Tongue (tissue), 2 donors: Measurements from ENCODE around the gene AGAP1. TPM values are rescaled to one million over a fixed set of nuclear protein-coding genes. Genes with fewer than 3 reads are reported as not detected.
A peak's percentile ranks its signal among the peaks of the same experiment; 100 is the strongest.
"Not testable (repeated sequence)": the region's sequence is repeated elsewhere in the genome, so short reads cannot be mapped to it uniquely, and the experiment has no call there.

ENCODE experiments used
- DNase-seq: peaks from one replicate; pipeline ENCODE4 v3.0.0-alpha.2; 2015
- total RNA-seq: library from RNA; depleted of rRNA; stranded (reverse); fragments of >200 nt; gene quantifications from one replicate; pipeline ENCODE4 v1.2.3, GENCODE V29; 2014

Gene AGAP1
- total RNA-seq, 1 donor from 2014 or later, result 33.0 TPM

DNA sequence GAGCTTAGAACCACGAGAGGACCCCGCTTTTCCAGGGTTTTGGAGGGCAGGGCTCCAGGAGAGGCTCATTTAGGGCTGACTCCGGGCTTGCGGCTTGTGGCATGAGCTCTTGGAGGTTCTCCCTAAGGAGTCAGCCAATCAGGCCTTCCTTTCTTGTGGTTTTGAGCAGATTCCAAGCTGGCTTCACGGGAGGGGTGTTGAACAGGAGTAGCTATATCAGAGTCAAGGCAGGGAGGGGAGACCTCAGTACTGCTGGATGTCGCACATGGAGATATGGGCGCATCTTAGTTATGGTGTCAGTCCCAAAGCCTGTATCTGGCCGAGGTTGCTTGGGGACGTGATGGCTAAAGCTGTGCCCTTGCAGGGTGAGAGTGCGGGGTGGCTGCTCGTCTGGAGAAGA lies 98.6 kb downstream of the AGAP1 start:
- no peak for DNase-seq

DNA sequence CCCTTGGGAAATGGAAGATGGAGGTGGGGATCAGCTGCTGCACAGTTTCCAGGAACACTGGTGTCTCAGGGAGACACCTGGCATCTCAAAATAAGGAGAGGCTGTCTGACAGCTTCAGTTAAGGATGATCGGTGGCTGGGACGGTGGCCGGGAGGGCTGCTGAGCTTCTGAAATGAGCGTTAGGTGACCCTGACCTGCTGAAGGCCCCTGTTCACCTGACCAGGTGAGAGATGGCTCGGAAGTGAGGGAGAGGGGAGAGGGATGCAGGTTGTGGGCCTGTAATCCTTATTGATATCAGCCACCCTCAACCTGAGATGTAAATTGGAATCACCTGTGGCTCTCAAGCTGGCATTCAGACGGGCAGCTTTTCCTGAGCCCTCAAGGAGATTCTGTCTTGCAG lies 99.0 kb downstream of the AGAP1 start:
- DNase-seq, result no peak

- DNase-seq, result peak; percentile 90
These were observed 100.2 kb downstream of the AGAP1 start for GRCh38 chr2:235594041-235594440.

GRCh38 chr2:235594964-235595363 lies 101.1 kb downstream of the AGAP1 start:
- no peak for DNase-seq

GRCh38 chr2:235595422-235596010 lies 101.7 kb downstream of the AGAP1 start:
- peak; percentile 90 for DNase-seq

GRCh38 chr2:235596272-235596671 lies 102.4 kb downstream of the AGAP1 start:
- DNase-seq, result no peak

GRCh38 chr2:235597081-235597615 lies 103.3 kb downstream of the AGAP1 start:
- no peak for DNase-seq

- DNase-seq, result no peak
These were observed 104.2 kb downstream of the AGAP1 start for GRCh38 chr2:235598026-235598425.

GRCh38 chr2:235598532-235599531 lies 105.0 kb downstream of the AGAP1 start:
- DNase-seq, result no peak

DNA sequence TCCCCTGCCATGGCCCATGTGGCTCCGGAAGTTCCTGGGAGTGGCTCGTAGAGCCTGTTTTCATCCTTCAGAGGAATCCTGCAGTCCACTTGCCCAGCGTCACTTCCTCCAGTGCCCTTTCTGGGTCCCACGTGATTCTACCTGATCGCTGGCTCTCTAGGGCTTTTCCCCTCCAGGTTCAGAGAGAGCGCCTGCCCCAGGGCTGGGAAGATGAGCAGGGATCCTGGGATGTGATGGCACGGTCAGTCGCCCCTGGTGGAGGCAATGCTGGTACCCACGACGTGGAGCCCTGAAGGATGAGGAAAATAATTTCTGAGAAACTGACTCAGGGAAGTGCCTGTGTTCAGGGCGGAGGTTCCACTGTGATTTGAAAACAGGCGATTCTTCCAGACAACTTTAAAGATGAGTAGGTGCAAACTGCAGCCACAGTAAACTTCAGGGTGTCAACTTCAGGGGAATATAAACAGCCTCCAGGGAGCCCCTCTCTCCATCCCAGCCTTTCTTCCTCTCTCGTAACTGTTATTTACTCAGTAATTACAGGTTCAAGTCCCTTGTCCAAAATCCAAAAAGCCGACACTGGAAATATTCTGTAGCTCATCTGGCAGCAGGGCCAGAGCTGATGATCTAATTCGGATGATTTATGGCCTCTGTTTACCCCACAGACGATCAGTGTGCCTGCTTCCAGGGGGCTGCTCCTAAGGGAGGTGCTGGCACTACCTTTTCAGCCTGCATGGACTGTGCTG lies 105.9 kb downstream of the AGAP1 start:
- no peak for DNase-seq

- no peak for DNase-seq
These were observed 106.6 kb downstream of the AGAP1 start for GRCh38 chr2:235600406-235600805.

DNA sequence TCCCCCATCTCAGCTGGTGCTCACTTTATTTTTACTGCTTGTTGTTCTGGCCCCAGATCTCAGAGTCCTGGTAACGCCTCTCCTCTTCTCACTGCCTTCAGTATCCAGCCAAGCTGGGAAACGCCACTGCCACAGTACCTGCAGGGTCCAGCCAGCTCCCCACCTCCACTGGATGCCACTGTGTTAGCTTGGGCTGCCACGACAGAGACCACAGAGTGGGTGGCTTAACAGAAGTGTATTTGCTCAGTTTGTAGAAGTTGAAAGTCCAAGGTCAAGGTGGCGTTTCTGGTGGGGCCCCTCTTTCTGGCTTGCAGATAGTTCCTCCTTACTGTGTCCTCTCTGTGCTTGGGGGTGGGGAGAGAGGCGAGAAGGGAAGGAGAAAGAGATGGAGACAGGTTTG lies 107.1 kb downstream of the AGAP1 start:
- DNase-seq, result no peak

- no peak for DNase-seq
These were observed 108.3 kb downstream of the AGAP1 start for GRCh38 chr2:235601960-235602704.

DNA sequence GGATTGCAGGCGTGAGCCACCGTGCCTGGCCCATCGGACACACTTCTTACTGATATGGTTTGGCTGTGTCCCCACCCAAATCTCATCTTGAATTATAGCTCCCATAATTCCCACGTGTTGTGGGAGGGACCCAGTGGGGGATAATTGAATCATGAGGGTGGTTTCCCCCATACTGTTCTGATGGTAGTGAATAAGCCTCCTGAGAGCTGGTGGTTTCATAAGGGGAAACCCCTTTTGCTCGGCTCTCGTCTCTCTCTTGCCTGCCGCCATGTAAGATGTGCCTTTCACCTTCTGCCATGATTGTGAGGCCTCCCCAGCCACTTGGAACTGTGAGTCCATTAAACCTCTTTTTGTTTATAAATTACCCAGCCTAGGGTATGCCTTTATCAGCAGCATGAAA lies 109.1 kb downstream of the AGAP1 start:
- not testable (repeated sequence) for DNase-seq

DNA sequence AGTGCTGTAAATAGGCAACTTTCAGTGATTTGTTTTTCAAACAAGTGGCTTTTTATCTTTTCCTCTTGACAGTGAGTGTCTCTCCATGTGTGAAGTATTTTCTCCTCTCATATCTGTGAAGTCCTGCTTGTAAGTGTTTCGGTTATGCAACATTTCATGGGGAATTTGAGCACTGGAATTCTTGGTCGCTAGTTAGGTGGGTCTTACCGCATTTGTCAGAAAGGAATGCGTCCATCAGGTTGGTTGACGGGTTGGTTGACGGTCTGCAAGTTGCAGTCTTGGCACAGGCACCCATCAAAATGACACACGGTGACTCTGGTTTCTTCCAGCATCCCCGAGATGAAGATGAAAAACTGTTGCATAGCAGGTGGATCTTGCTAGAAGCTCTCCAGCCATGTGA lies 109.8 kb downstream of the AGAP1 start:
- no peak for DNase-seq

- peak; percentile 97 for DNase-seq
These were observed 111.6 kb downstream of the AGAP1 start for GRCh38 chr2:235605312-235606003.

DNA sequence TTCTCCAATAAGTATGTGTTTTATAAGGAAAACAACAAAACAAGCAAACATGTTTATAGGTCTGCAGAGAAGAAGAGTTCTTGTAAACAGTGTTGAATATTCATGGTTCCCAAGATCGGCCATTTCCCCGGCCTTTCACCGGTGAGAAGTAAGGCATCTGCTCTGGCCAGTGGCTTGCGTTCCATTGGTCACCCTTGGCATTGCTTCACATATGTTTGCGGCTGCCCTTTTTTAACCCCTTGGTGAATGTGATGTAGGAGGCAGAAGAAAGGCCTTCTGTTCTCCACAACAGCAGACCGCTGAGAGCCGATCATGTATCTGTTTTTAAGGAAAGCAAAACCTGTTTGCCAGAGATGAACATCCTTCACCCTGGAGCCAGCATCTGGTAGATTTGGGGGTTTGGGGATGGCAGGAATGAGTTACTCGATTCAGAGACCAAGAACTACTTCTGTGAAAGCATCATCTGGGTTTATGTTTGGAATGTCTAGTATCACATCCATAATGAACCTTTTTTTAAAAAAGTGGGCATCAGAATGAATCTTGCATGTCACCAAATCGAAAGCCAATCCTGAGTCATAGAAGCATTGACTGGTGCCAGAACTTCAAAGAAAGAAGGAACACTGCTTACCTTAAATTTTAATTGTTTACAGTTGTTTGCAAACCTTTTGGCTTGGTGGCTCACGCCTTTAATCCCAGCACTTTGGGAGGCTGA lies 112.3 kb downstream of the AGAP1 start:
- no peak for DNase-seq

DNA sequence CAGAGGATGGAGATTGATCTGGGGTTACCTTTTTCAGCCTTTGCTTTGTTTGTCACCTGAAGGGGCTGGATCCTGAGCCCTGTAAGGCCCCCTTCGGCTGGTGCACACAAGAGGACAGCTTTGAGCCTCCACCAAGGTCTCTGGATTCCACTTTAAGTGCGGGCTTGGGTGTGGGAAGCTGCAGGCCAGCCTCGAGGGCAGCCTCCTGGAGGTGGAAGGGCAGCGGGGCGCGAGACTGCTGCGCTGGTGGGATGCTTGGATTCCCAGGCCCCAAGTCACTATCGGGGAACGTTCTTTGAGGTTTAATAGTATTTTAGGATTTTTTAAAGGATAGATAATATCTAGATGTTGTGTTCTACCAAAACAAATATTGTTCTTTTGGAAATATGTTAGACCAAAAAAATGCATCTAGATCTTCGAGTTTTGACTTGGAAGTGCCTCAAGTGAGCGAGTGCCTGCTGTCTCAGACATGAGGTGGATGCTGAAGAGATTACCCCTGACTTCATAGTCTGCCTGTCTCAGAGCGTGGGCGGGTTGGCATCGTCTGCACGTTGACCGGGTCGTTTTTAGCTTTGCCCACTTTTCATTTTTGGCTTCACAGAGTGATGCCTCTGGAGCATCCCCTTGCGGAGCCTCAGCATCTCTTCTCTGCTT lies 113.8 kb downstream of the AGAP1 start:
- no peak for DNase-seq

DNA sequence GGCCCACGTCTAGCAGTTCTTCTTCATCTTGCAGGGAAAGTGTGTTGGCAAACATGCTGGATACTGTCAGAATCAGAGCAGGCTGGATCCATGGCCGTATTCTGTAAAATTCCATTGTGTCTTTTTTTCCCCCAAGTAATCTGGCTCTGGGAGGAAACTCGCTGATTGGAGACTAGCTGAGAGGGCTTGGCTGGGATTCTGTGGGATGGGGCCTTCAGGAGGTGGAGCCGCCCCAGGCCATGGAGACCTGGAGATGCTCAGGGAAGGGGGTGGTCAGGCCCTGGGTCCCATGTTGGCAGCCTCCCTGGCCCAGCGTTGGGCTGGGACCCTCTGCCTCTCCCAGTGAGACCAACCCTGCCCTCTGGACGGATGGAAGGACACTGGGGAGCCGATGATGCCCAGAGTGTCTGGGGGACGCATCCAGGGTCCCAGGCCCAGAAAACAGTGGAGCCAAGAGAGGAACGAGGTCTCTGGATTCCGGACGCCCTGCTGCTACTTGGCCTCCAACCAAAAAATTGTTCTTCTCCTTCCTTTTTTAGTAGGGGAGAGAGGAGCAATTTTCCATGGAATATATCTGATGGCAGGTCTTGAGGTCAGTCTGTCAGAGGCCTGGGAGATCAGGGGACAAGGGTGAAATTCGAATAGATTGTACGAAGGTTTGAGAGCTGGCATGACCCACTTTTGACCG lies 114.5 kb downstream of the AGAP1 start:
- DNase-seq, result peak; percentile 79
